ENCODE measurements around the gene PCYT1B.

PCYT1B gene

DNA sequence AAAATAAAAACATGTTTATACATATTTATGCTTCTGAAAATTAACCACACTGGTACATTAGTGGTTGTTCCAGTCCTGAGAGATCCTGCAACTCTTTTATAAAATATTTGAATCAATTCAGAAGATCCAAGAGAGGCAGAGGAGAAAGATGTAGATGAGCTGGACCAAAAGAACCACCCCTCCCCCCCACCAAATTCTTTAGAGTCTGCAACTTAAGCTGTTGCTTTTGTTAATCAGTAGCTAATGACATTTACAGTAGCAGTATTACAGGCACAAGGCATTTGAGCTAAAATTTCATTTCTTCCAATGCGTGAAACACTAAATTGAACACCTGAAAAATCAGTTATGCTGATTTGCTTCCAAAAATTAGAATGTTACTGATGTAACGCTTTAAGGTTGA, 120.5 kb downstream of the PCYT1B start:
- DNase-seq (ENCODE audit: low spot score) = no peak

DNA sequence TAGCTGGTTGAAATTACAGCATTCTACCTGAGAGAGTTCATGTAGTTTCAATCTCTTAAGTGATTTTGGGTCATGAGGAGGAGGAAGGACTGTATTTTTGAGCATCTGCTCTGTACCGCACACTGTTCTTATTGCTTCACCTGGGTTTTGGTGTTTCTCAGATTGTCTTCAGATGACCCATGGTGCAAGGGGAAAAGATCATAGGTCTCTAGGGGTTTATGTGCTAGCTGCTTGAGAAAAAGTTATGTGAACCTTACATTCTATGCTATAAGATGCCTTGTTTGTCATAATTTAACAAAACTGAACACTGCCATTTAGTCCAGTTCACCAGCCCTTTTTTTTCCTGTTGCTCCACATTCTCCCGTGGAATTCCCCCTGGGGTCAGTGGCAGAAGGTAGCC, 121.7 kb downstream of the PCYT1B start:
- DNase-seq (ENCODE audit: low spot score) = no peak

DNA sequence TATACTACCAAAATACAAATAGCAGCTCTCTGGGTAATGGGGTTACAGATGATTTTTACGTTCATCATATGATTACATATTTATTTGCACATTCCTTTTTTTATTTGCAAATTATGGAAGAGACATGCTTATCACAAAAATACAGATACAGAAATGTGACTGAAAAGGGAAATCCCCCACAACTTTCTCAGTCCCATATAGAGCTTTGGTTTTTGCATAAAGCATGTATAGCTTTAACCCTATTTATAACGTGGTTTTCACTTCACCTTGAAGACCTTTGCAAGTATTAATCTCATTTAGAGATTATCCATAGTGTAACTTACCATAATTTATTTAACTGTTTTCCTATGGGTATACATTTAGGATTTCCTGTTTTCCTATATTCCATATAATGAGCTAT, 126.7 kb downstream of the PCYT1B start:
- no peak for DNase-seq (ENCODE audit: low spot score)

DNA sequence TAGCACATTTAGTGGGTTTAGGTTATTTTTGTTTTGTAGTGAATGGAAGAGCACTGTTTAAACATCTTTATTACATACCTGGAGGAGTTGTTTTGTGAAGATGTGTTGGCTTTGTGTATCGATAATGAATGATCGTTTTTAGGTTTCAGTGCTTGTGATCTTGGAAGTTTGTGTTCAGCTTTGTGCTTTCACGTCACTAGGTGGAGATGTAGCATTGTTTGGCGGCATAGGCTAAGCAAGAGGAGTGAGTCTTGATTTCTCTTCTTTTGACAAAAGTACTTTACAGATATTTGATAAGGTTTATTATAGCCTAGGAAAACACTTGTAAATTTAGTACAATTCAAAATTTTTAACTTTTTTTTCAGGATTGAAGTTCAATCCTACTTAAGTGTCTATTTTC, 131.7 kb downstream of the PCYT1B start:
- peak; percentile 70 for DNase-seq (ENCODE audit: low spot score)

DNA sequence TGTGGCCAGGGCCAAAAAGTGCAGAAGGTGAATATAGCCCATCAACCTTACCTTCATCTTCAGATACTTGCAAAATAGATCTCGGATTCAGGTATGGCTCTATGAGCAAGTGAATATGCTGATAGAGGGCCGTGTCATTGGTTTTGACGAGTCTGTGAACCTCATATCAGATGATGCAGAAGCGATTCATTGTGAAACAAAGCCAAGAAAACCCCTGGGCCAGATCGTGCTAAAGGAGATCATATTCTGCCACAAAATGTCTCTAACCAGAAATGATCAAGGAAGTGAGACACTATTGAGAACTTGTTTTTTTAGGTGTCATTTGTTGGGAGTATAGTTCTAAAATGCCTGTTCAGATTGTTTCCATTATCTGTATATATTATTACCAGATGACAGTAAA, 133.7 kb downstream of the PCYT1B start:
- no peak for DNase-seq (ENCODE audit: low spot score)

DNA sequence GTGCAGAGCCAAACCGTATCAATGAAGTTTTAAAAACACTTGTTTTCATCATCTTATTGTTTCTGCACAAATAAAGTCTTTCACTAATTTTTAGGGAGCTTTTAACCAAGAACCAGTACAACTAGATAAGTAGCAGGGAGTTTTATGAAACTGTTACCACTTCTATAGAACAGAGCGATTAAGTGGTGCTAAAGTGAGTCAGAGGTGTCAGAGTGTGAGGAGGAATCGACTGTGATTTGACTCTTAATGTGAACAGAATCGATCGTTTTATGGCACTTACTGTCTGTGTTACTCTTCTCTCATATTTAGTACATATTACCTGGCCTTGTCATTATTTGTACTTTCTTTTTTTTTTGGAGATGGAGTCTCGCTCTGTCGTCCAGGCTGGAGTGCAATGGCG, 138.8 kb downstream of the PCYT1B start:
- DNase-seq (ENCODE audit: low spot score) = no peak

Measured in Ammon's horn (tissue), 1 donor.